GM18517 (cell line): ENCODE data around the gene C16orf54.
A peak's percentile ranks its signal among the peaks of the same experiment; 100 is the strongest.
"Not testable (repeated sequence)": the region's sequence is repeated elsewhere in the genome, so short reads cannot be mapped to it uniquely, and the experiment has no call there.

Experiments
- ATAC-seq: cut with Tn5 transposase; IDR thresholded peaks from one replicate; pipeline ENCODE4 v1.9.1; 2021; ENCODE audit warnings: mild to moderate bottlenecking, moderate library complexity; ENCODE audit not compliant: unreplicated experiment

C16orf54 gene

GRCh38 chr16:29710227-29711219 is 35.3 kb downstream of the C16orf54 start:
- no peak for ATAC-seq

GRCh38 chr16:29709657-29710056 is 36.1 kb downstream of the C16orf54 start:
- not testable (repeated sequence) for ATAC-seq

GRCh38 chr16:29708917-29709600 is 36.7 kb downstream of the C16orf54 start:
- no peak for ATAC-seq

GRCh38 chr16:29707160-29707559 is 38.6 kb downstream of the C16orf54 start:
- ATAC-seq: not testable (repeated sequence)

GRCh38 chr16:29705030-29705429 is 40.8 kb downstream of the C16orf54 start:
- ATAC-seq: no peak

- peak; percentile 42 for ATAC-seq
These were observed 43.5 kb downstream of the C16orf54 start for GRCh38 chr16:29702269-29702668.

- ATAC-seq: no peak
These were observed 44.6 kb downstream of the C16orf54 start for GRCh38 chr16:29701214-29701555.

GRCh38 chr16:29700253-29700987 is 45.4 kb downstream of the C16orf54 start:
- ATAC-seq: no peak

GRCh38 chr16:29699324-29700219 is 46.2 kb downstream of the C16orf54 start:
- no peak for ATAC-seq

- no peak for ATAC-seq
These were observed 47.1 kb downstream of the C16orf54 start for GRCh38 chr16:29698484-29699323.

- ATAC-seq: no peak
These were observed 47.7 kb downstream of the C16orf54 start for GRCh38 chr16:29698042-29698441.

- no peak for ATAC-seq
These were observed 48.4 kb downstream of the C16orf54 start for GRCh38 chr16:29697391-29697790.

- no peak for ATAC-seq
These were observed 48.9 kb downstream of the C16orf54 start for GRCh38 chr16:29696881-29697331.

- not testable (repeated sequence) for ATAC-seq
These were observed 50.1 kb downstream of the C16orf54 start for GRCh38 chr16:29695675-29696074.

- ATAC-seq: no peak
These were observed 51.2 kb downstream of the C16orf54 start for GRCh38 chr16:29694384-29695195.

GRCh38 chr16:29692606-29693005 is 53.2 kb downstream of the C16orf54 start:
- ATAC-seq: not testable (repeated sequence)
